HEK293 (cell line): Measurements from ENCODE around the gene PBX3.

ENCODE experiments used
- GFI1B ChIP-seq: fragments of 450-650 bp; formaldehyde crosslinking; IDR thresholded peaks from 2 replicates; pipeline ENCODE4 v1.5.1; 2016; ENCODE audit warnings: missing biosample characterization, missing genetic modification characterization
- GLI4 ChIP-seq: fragments of 450-650 bp; formaldehyde crosslinking; IDR thresholded peaks from 2 replicates; pipeline ENCODE4 v1.5.1; 2016; ENCODE audit warnings: missing biosample characterization, missing genetic modification characterization
- HOXA7 ChIP-seq: sonication (generic); formaldehyde crosslinking; IDR thresholded peaks from 2 replicates; pipeline ENCODE4 v1.8.1; 2022; ENCODE audit warnings: missing genetic modification reagents, borderline replicate concordance
- IKZF3 ChIP-seq: fragments of 450-650 bp; IDR thresholded peaks from 2 replicates; pipeline ENCODE4 v1.5.0; 2018; ENCODE audit warnings: missing biosample characterization, mild to moderate bottlenecking, missing genetic modification characterization, moderate library complexity
- KLF10 ChIP-seq: fragments of 450-650 bp; IDR thresholded peaks from 2 replicates; pipeline ENCODE4 v1.5.1; 2018; ENCODE audit warnings: missing biosample characterization, mild to moderate bottlenecking, missing genetic modification characterization
- OSR2 ChIP-seq: fragments of 450-650 bp; formaldehyde crosslinking; IDR thresholded peaks from 2 replicates; pipeline ENCODE4 v1.5.1; 2016; ENCODE audit warnings: missing biosample characterization, missing genetic modification characterization
- OVOL3 ChIP-seq: fragments of 450-650 bp; formaldehyde crosslinking; IDR thresholded peaks from 2 replicates; pipeline ENCODE4 v1.5.1; 2016; ENCODE audit warnings: missing biosample characterization, missing genetic modification characterization
- ZNF157 ChIP-seq: fragments of 450-650 bp; formaldehyde crosslinking; IDR thresholded peaks from 2 replicates; pipeline ENCODE4 v1.5.1; 2016; ENCODE audit warnings: missing biosample characterization, missing genetic modification characterization
- ZNF175 ChIP-seq: fragments of 450-650 bp; formaldehyde crosslinking; IDR thresholded peaks from 2 replicates; pipeline ENCODE4 v1.5.1; 2016; ENCODE audit warnings: missing biosample characterization, missing genetic modification characterization
- ZNF221 ChIP-seq: fragments of 450-650 bp; formaldehyde crosslinking; IDR thresholded peaks from 2 replicates; pipeline ENCODE4 v1.5.1; 2017; ENCODE audit warnings: missing biosample characterization, missing genetic modification characterization, borderline replicate concordance
- ZNF223 ChIP-seq: fragments of 450-650 bp; formaldehyde crosslinking; IDR thresholded peaks from 2 replicates; pipeline ENCODE4 v1.5.1; 2016; ENCODE audit warnings: missing biosample characterization, missing genetic modification characterization
- ZNF350 ChIP-seq: fragments of 450-650 bp; formaldehyde crosslinking; IDR thresholded peaks from 2 replicates; pipeline ENCODE4 v1.5.0; 2017; ENCODE audit warnings: missing biosample characterization, mild to moderate bottlenecking, missing genetic modification characterization
- ZNF366 ChIP-seq: fragments of 450-650 bp; formaldehyde crosslinking; conservative IDR thresholded peaks from 2 replicates; pipeline ENCODE4 v1.5.1; 2016; ENCODE audit warnings: missing biosample characterization, missing genetic modification characterization
- ZNF423 ChIP-seq: fragments of 450-650 bp; formaldehyde crosslinking; IDR thresholded peaks from 2 replicates; pipeline ENCODE4 v1.5.1; 2016; ENCODE audit warnings: missing biosample characterization, missing genetic modification characterization
- ZNF473 ChIP-seq: fragments of 450-650 bp; formaldehyde crosslinking; IDR thresholded peaks from 2 replicates; pipeline ENCODE4 v1.5.1; 2017; ENCODE audit warnings: missing biosample characterization, missing genetic modification characterization
- ZNF514 ChIP-seq: fragments of 450-650 bp; formaldehyde crosslinking; IDR thresholded peaks from 2 replicates; pipeline ENCODE4 v1.5.1; 2016; ENCODE audit warnings: missing biosample characterization, missing genetic modification characterization
- ZNF558 ChIP-seq: fragments of 450-650 bp; formaldehyde crosslinking; IDR thresholded peaks from 2 replicates; pipeline ENCODE4 v1.5.1; 2016; ENCODE audit warnings: missing biosample characterization, missing genetic modification characterization
- ZNF560 ChIP-seq: fragments of 450-650 bp; formaldehyde crosslinking; IDR thresholded peaks from 2 replicates; pipeline ENCODE4 v1.5.1; 2017; ENCODE audit warnings: missing biosample characterization, missing genetic modification characterization, borderline replicate concordance
- ZNF561 ChIP-seq: fragments of 450-650 bp; IDR thresholded peaks from 2 replicates; pipeline ENCODE4 v1.5.1; 2018; ENCODE audit warnings: missing biosample characterization, missing genetic modification characterization, borderline replicate concordance
- ZNF623 ChIP-seq: fragments of 450-650 bp; formaldehyde crosslinking; IDR thresholded peaks from 2 replicates; pipeline ENCODE4 v1.5.1; 2016; ENCODE audit warnings: missing biosample characterization, missing genetic modification characterization
- ZNF629 ChIP-seq: fragments of 450-650 bp; formaldehyde crosslinking; IDR thresholded peaks from 2 replicates; pipeline ENCODE4 v1.5.1; 2017; ENCODE audit warnings: missing biosample characterization, missing genetic modification characterization
- ZNF747 ChIP-seq: fragments of 450-650 bp; formaldehyde crosslinking; IDR thresholded peaks from 2 replicates; pipeline ENCODE4 v1.5.1; 2016; ENCODE audit warnings: missing biosample characterization, missing genetic modification characterization
- ZNF785 ChIP-seq: fragments of 450-650 bp; formaldehyde crosslinking; IDR thresholded peaks from 2 replicates; pipeline ENCODE4 v1.5.1; 2016; ENCODE audit warnings: missing biosample characterization, missing genetic modification characterization
- ZNF837 ChIP-seq: fragments of 450-650 bp; formaldehyde crosslinking; IDR thresholded peaks from 2 replicates; pipeline ENCODE4 v1.5.1; 2016; ENCODE audit warnings: missing biosample characterization, missing genetic modification characterization
- ZSCAN30 ChIP-seq: fragments of 450-650 bp; IDR thresholded peaks from 2 replicates; pipeline ENCODE4 v1.5.1; 2018; ENCODE audit warnings: missing biosample characterization, mild to moderate bottlenecking, missing genetic modification characterization, moderate library complexity
- ZXDB ChIP-seq: fragments of 450-650 bp; formaldehyde crosslinking; IDR thresholded peaks from 2 replicates; pipeline ENCODE4 v1.5.1; 2016; ENCODE audit warnings: missing biosample characterization, missing genetic modification characterization
- TF ChIP-seq, protein P1 (sequence below): fragments of 450-650 bp; formaldehyde crosslinking; IDR thresholded peaks from 2 replicates; pipeline ENCODE4 v1.5.1; 2016; ENCODE audit warnings: missing biosample characterization, missing genetic modification characterization
- TF ChIP-seq, protein P2 (sequence below): fragments of 450-650 bp; formaldehyde crosslinking; IDR thresholded peaks from 2 replicates; pipeline ENCODE4 v1.5.1; 2016; ENCODE audit warnings: missing biosample characterization, missing genetic modification characterization
- TF ChIP-seq, protein P3 (sequence below): fragments of 450-650 bp; formaldehyde crosslinking; IDR thresholded peaks from 2 replicates; pipeline ENCODE4 v1.5.1; 2017; ENCODE audit warnings: missing biosample characterization, missing genetic modification characterization
- TF ChIP-seq, protein P4 (sequence below): fragments of 450-650 bp; formaldehyde crosslinking; IDR thresholded peaks from 2 replicates; pipeline ENCODE4 v1.5.1; 2017; ENCODE audit warnings: missing biosample characterization, missing genetic modification characterization
- TF ChIP-seq, protein P5 (sequence below): fragments of 450-650 bp; formaldehyde crosslinking; IDR thresholded peaks from 2 replicates; pipeline ENCODE4 v1.5.1; 2016; ENCODE audit warnings: missing biosample characterization, missing genetic modification characterization
- TF ChIP-seq, protein P6 (sequence below): fragments of 450-650 bp; formaldehyde crosslinking; IDR thresholded peaks from 2 replicates; pipeline ENCODE4 v1.5.1; 2016; ENCODE audit warnings: missing biosample characterization, missing genetic modification characterization

PBX3 gene

DNA sequence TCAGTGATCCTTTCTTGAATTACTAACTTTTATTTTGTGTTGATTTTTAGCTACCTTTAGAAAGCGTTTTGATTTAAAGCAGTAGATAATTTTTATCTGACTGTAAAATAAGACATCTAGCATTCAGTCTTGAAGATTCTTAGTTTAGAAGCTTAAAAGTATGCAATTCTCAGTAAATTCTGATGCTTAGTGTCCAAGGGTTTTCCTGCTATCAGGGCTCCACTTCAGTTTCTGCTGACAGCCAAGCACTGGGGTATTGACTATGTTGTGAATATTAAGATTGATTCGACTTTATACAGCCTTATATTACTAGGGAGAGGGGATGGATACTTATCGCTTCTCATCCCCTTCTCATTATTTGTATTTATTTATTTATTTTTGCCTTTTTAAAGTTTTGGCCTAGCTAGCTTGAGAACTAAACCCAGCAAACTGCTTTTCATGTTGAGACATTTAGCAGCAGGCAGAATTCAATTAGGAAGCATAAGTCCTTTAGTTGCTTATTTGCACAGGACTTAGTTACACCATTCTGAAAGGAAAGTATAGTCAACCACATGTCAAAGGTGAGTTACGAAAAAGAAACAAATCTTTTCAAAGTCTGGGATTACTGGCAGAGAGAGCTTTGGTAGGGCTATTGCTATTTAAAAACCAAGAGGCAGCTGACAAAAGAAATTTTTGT lies 2.9 kb downstream of the PBX3 start (continued):
- peak; percentile 85 for TF ChIP-seq IKZF3 (tag by site-specific recombination)
- TF ChIP-seq ZXDB (tag by site-specific recombination), result peak; percentile 48; the same call in 1 of the 2 replicates
- no peak for TF ChIP-seq ZNF558 (tag by site-specific recombination)
- TF ChIP-seq, protein P1, sequence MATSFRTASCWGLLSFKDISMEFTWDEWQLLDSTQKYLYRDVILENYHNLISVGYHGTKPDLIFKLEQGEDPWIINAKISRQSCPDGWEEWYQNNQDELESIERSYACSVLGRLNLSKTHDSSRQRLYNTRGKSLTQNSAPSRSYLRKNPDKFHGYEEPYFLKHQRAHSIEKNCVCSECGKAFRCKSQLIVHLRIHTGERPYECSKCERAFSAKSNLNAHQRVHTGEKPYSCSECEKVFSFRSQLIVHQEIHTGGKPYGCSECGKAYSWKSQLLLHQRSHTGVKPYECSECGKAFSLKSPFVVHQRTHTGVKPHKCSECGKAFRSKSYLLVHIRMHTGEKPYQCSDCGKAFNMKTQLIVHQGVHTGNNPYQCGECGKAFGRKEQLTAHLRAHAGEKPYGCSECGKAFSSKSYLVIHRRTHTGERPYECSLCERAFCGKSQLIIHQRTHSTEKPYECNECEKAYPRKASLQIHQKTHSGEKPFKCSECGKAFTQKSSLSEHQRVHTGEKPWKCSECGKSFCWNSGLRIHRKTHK, result no peak
- no peak for TF ChIP-seq ZNF350
- TF ChIP-seq ZNF423 (tag by site-specific recombination), result no peak
- TF ChIP-seq ZNF629, result 0 out of 2 replicates have a peak, but pooled peaks have one; percentile 15
- TF ChIP-seq ZNF837 (tag by site-specific recombination), result no peak
- no peak for TF ChIP-seq GLI4
- TF ChIP-seq ZNF175, result no peak
- TF ChIP-seq ZNF514, result no peak
- no peak for TF ChIP-seq ZNF157 (tag by site-specific recombination)
- no peak for TF ChIP-seq ZNF623
- no peak for TF ChIP-seq ZNF473
- TF ChIP-seq KLF10 (tag by site-specific recombination), result peak; percentile 31; the same call in 1 of the 2 replicates
- TF ChIP-seq, protein P2, sequence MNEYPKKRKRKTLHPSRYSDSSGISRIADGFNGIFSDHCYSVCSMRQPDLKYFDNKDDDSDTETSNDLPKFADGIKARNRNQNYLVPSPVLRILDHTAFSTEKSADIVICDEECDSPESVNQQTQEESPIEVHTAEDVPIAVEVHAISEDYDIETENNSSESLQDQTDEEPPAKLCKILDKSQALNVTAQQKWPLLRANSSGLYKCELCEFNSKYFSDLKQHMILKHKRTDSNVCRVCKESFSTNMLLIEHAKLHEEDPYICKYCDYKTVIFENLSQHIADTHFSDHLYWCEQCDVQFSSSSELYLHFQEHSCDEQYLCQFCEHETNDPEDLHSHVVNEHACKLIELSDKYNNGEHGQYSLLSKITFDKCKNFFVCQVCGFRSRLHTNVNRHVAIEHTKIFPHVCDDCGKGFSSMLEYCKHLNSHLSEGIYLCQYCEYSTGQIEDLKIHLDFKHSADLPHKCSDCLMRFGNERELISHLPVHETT (tag by site-specific recombination), result peak; percentile 56; the same call in 1 of the 2 replicates
- no peak for TF ChIP-seq ZNF560 (tag by site-specific recombination)
- peak; percentile 54 for TF ChIP-seq ZNF366 (tag by site-specific recombination)
- peak; percentile 97 for TF ChIP-seq GFI1B (tag by site-specific recombination)
- TF ChIP-seq, protein P3, sequence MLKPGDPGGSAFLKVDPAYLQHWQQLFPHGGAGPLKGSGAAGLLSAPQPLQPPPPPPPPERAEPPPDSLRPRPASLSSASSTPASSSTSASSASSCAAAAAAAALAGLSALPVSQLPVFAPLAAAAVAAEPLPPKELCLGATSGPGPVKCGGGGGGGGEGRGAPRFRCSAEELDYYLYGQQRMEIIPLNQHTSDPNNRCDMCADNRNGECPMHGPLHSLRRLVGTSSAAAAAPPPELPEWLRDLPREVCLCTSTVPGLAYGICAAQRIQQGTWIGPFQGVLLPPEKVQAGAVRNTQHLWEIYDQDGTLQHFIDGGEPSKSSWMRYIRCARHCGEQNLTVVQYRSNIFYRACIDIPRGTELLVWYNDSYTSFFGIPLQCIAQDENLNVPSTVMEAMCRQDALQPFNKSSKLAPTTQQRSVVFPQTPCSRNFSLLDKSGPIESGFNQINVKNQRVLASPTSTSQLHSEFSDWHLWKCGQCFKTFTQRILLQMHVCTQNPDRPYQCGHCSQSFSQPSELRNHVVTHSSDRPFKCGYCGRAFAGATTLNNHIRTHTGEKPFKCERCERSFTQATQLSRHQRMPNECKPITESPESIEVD (tag by site-specific recombination), result peak; percentile 96
- peak; percentile 92 for TF ChIP-seq OSR2 (tag by site-specific recombination)
- no peak for TF ChIP-seq ZNF785 (tag by site-specific recombination)
- TF ChIP-seq, protein P4, sequence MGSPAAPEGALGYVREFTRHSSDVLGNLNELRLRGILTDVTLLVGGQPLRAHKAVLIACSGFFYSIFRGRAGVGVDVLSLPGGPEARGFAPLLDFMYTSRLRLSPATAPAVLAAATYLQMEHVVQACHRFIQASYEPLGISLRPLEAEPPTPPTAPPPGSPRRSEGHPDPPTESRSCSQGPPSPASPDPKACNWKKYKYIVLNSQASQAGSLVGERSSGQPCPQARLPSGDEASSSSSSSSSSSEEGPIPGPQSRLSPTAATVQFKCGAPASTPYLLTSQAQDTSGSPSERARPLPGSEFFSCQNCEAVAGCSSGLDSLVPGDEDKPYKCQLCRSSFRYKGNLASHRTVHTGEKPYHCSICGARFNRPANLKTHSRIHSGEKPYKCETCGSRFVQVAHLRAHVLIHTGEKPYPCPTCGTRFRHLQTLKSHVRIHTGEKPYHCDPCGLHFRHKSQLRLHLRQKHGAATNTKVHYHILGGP (tag by site-specific recombination), result no peak
- 0 out of 2 replicates have a peak, but pooled peaks have one; percentile 10 for TF ChIP-seq ZNF561 (tag by site-specific recombination)
- TF ChIP-seq ZSCAN30 (tag by site-specific recombination), result peak; percentile 46; the same call in 1 of the 2 replicates
- TF ChIP-seq, protein P5, sequence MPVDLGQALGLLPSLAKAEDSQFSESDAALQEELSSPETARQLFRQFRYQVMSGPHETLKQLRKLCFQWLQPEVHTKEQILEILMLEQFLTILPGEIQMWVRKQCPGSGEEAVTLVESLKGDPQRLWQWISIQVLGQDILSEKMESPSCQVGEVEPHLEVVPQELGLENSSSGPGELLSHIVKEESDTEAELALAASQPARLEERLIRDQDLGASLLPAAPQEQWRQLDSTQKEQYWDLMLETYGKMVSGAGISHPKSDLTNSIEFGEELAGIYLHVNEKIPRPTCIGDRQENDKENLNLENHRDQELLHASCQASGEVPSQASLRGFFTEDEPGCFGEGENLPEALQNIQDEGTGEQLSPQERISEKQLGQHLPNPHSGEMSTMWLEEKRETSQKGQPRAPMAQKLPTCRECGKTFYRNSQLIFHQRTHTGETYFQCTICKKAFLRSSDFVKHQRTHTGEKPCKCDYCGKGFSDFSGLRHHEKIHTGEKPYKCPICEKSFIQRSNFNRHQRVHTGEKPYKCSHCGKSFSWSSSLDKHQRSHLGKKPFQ, result peak; percentile 65; the same call in 1 of the 2 replicates
- no peak for TF ChIP-seq HOXA7 (CRISPR knock-in tag)
- no peak for TF ChIP-seq ZNF221 (tag by site-specific recombination)
- 0 out of 2 replicates have a peak, but pooled peaks have one; percentile 52 for TF ChIP-seq OVOL3 (tag by site-specific recombination)
- TF ChIP-seq ZNF747, result no peak
- TF ChIP-seq ZNF223 (tag by site-specific recombination), result no peak
- TF ChIP-seq, protein P6, sequence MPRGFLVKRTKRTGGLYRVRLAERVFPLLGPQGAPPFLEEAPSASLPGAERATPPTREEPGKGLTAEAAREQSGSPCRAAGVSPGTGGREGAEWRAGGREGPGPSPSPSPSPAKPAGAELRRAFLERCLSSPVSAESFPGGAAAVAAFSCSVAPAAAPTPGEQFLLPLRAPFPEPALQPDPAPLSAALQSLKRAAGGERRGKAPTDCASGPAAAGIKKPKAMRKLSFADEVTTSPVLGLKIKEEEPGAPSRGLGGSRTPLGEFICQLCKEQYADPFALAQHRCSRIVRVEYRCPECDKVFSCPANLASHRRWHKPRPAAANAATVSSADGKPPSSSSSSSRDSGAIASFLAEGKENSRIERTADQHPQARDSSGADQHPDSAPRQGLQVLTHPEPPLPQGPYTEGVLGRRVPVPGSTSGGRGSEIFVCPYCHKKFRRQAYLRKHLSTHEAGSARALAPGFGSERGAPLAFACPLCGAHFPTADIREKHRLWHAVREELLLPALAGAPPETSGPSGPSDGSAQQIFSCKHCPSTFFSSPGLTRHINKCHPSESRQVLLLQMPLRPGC, result peak; percentile 82
